H1 (cell line): ENCODE measurements around the gene C5AR1. TPM values are rescaled to one million over a fixed set of nuclear protein-coding genes. Genes with fewer than 3 reads are reported as not detected.
A peak's percentile ranks its signal among the peaks of the same experiment; 100 is the strongest.

Source experiments
- ASH2L ChIP-seq: fragments of 200-600, 300-600 bp; sonication (generic); IDR thresholded peaks from one replicate; pipeline ENCODE4 v1.7.1; 2017; ENCODE audit warnings: low read length
- BACH1 ChIP-seq: IDR thresholded peaks from 2 replicates; pipeline ENCODE4 v1.6.1; 2012; ENCODE audit warnings: low read length, improper control_type of control experiment
- CEBPB ChIP-seq: IDR thresholded peaks from 2 replicates; pipeline ENCODE4 v1.6.1; 2012; ENCODE audit warnings: low read depth, low read length
- CREB1 ChIP-seq: IDR thresholded peaks from 2 replicates; pipeline ENCODE4 v1.6.1; 2012; ENCODE audit warnings: inconsistent platforms
- CTCF ChIP-seq, 3 experiments: IDR thresholded peaks; 1 replicate in 2 of 3; 2 replicates in 1 of 3; pipeline versions ENCODE4 v1.5.1 to v1.6.1; 2011; ENCODE audit warnings: low read length in 3 of 3, mild to moderate bottlenecking in 3 of 3, inconsistent platforms in 2 of 3, low read depth in 1 of 3, moderate library complexity in 1 of 3; ENCODE audit not compliant: insufficient read depth in 1 of 3; ENCODE audit errors: control extremely low read depth in 1 of 3
- EGR1 ChIP-seq: IDR thresholded peaks from 2 replicates; pipeline ENCODE4 v1.6.1; 2011; ENCODE audit warnings: low read depth, low read length, borderline replicate concordance
- EP300 ChIP-seq, 2 experiments: IDR thresholded peaks; 1 replicate in 1 of 2; 2 replicates in 1 of 2; pipeline ENCODE4 v1.6.1; 2011 to 2012; ENCODE audit warnings: low read depth in 2 of 2, low read length in 2 of 2, mild to moderate bottlenecking in 2 of 2, borderline replicate concordance in 1 of 2, inconsistent platforms in 1 of 2, moderate library complexity in 1 of 2
- FOSL1 ChIP-seq: IDR thresholded peaks from 2 replicates; pipeline ENCODE4 v1.6.1; 2011; ENCODE audit warnings: mild to moderate bottlenecking, low read depth, low read length, moderate library complexity; ENCODE audit not compliant: insufficient read depth
- GABPA ChIP-seq: IDR thresholded peaks from 2 replicates; pipeline ENCODE4 v1.6.1; 2011; ENCODE audit warnings: mild to moderate bottlenecking, low read length, moderate library complexity, borderline replicate concordance; ENCODE audit not compliant: insufficient read depth
- HDAC2 ChIP-seq, 2 experiments: fragments of 300-600 bp in 1 of 2; sonication (generic) in 1 of 2; IDR thresholded peaks; 2 replicates each; pipeline ENCODE4 v1.6.1; 2011 to 2012; ENCODE audit warnings: low read depth in 2 of 2, low read length in 2 of 2, mild to moderate bottlenecking in 2 of 2, moderate library complexity in 2 of 2, borderline replicate concordance in 1 of 2, inconsistent platforms in 1 of 2
- JUN ChIP-seq: IDR thresholded peaks from 2 replicates; pipeline ENCODE4 v1.6.1; 2011; ENCODE audit warnings: low read depth, mild to moderate bottlenecking, improper control_type of control experiment, low read length
- KDM1A ChIP-seq: fragments of 200-600, 300-600 bp; sonication (generic); IDR thresholded peaks from 2 replicates; pipeline ENCODE4 v1.7.1; 2016; ENCODE audit warnings: mild to moderate bottlenecking, low read length, borderline replicate concordance
- KDM4A ChIP-seq: IDR thresholded peaks from one replicate; pipeline ENCODE4 v1.7.1; 2012; ENCODE audit warnings: low read depth, mild to moderate bottlenecking, moderate library complexity, low read length, inconsistent platforms; ENCODE audit not compliant: severe bottlenecking
- POLR2A ChIP-seq, 2 experiments: IDR thresholded peaks; 1 replicate in 1 of 2; 2 replicates in 1 of 2; pipeline ENCODE4 v1.6.1; 2011; ENCODE audit warnings: low read depth in 2 of 2, low read length in 2 of 2, mild to moderate bottlenecking in 2 of 2; ENCODE audit errors: control extremely low read depth in 1 of 2
- RBBP5 ChIP-seq: IDR thresholded peaks from 2 replicates; pipeline ENCODE4 v1.7.1; 2012; ENCODE audit warnings: low read depth, mild to moderate bottlenecking, inconsistent platforms, low read length, moderate library complexity, borderline replicate concordance
- RNF2 ChIP-seq: fragments of 200-900, 300-1000 bp; sonication (generic); IDR thresholded peaks from 2 replicates; pipeline ENCODE4 v1.7.1; 2016; ENCODE audit warnings: borderline replicate concordance, low read depth, mild to moderate bottlenecking, antibody characterized with exemption, low read length; ENCODE audit not compliant: poor library complexity, severe bottlenecking; ENCODE audit errors: missing control alignments
- RXRA ChIP-seq: IDR thresholded peaks from 2 replicates; pipeline ENCODE4 v1.6.1; 2011; ENCODE audit warnings: low read depth, mild to moderate bottlenecking, low read length, moderate library complexity; ENCODE audit not compliant: insufficient read depth
- TAF7 ChIP-seq: optimal IDR thresholded peaks from 2 replicates; pipeline ENCODE3; 2011; ENCODE audit warnings: low read depth, mild to moderate bottlenecking, inconsistent platforms, low read length, moderate library complexity, borderline replicate concordance
- YY1 ChIP-seq: IDR thresholded peaks from 2 replicates; pipeline ENCODE4 v1.6.1; 2011; ENCODE audit warnings: low read depth, mild to moderate bottlenecking, low read length
- polyA plus RNA-seq, 7 experiments: library from polyadenylated mRNA; depleted of rRNA in 3 of 7; stranded (reverse) in 5 of 7; unstranded in 2 of 7; fragments of >200 nt in 5 of 7; fragments of 200-250 nt in 2 of 7; gene quantifications; 1 replicate in 5 of 7; 2 replicates in 1 of 7; 4 replicates in 1 of 7; pipeline versions ENCODE4 v1.2.1 to v1.2.3, GENCODE V29; 2011 to 2013; ENCODE audit warnings: missing spikeins in 2 of 7, mixed read lengths in 2 of 7
- total RNA-seq: library from RNA; stranded (reverse); fragmentation: NEBNext Ultra II Directional; extraction: Animal tissue kit (Norgen Biotek cat#: 25700); gene quantifications from 2 replicates; pipeline ENCODE4 v1.2.1, GENCODE V29; 2021
- TF ChIP-seq, protein P1 (sequence below): IDR thresholded peaks from 2 replicates; pipeline ENCODE4 v1.6.1; 2012; ENCODE audit warnings: inconsistent platforms

C5AR1 gene
- total and polyA plus RNA-seq, 2 of the 8 experiments (the other 6 are each of a cell fraction or from before 2014, with no cell fraction given) = 0.20 TPM; not detected in 1

DNA sequence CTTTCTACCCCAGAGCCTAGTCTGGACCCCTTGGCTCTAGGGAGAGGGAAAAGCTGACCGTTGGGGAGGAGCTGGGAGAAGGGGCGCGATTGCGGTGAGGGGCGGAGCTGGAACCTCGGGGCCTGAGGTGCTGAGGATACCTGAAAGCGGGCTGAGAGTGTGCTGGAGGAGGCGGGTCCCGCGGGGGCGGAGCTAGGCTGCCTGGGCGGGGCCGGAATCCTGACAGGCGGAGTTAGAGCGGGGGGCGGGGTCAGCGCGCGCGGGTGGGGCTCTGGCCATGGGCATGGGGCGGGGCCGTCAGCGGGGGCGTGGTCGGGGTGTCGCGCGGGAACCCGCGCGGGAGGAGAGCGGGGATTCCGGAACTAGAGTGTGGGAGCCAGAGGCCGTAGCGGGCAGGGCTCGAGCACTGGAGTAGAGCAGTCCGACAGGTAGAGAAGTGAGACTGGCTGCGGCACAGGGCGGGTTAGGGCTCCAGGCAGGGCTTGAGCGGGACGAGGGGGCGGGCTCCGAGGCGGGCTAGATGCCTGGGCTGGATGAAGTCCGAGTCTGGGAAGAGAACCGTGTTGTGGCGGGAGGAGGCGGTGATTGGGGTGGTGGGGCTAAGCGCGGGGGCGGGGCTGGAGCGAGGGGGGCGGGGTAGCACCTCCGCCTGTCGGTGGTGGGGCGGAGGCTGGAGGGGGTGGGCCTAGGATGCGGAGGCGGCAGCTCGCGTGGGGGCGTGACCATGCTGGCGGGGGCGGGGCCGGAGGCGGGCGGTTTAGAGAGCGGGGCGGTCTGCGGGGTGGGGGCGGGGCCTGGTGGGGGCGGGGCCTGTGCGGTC is 35.4 kb upstream of the C5AR1 start, which contains the start of gene INAFM1 (continued):
- TF ChIP-seq RNF2 = no peak
- no peak for TF ChIP-seq GABPA
- TF ChIP-seq EGR1 = no peak; the same call in 1 of the 2 replicates
- TF ChIP-seq, protein P1, sequence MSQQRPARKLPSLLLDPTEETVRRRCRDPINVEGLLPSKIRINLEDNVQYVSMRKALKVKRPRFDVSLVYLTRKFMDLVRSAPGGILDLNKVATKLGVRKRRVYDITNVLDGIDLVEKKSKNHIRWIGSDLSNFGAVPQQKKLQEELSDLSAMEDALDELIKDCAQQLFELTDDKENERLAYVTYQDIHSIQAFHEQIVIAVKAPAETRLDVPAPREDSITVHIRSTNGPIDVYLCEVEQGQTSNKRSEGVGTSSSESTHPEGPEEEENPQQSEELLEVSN = no peak
- no peak for TF ChIP-seq RXRA
- no peak for TF ChIP-seq YY1
- TF ChIP-seq CTCF (IDR thresholded peaks at IDR 0.05; ENCODE audit: control extremely low read depth in 1 of 3, insufficient read depth in 1 of 3, low read depth in 1 of 3, low read length in 3 of 3) = no peak
- no peak for TF ChIP-seq KDM4A
- no peak for TF ChIP-seq EP300 (IDR thresholded peaks at IDR 0.05; ENCODE audit: borderline replicate concordance in 1 of 2, low read depth in 2 of 2, low read length in 2 of 2)
- TF ChIP-seq TAF7 = no peak
- TF ChIP-seq POLR2A (IDR thresholded peaks at IDR 0.05; ENCODE audit: control extremely low read depth in 1 of 2, low read depth in 2 of 2, low read length in 2 of 2) = peak in 1 of 2 experiments; percentile 28; a peak in 1 of 3 replicates
- TF ChIP-seq ASH2L = peak; percentile 19
- no peak for TF ChIP-seq RBBP5
- peak; percentile 49; the same call in 1 of the 2 replicates for TF ChIP-seq BACH1
- TF ChIP-seq JUN = no peak
- TF ChIP-seq HDAC2 (IDR thresholded peaks at IDR 0.05; ENCODE audit: borderline replicate concordance in 1 of 2, low read depth in 2 of 2, low read length in 2 of 2) = no peak
- no peak for TF ChIP-seq CEBPB
- TF ChIP-seq KDM1A = no peak
- TF ChIP-seq CREB1 = no peak
- TF ChIP-seq FOSL1 = no peak
